Coronary artery (tissue), 2 donors: ENCODE data around the gene GOLT1A.

Experiments used
- DNase-seq: peaks from one replicate; pipeline ENCODE4 v3.0.0-alpha.2; 2017; ENCODE audit warnings: low spot score
- H3K27ac ChIP-seq, 2 donors: fragments of 200-600 bp; sonication (generic); one replicate each; pipeline ENCODE4 v1.5.1; 2016 to 2019
- H3K4me3 ChIP-seq: fragments of 200-600 bp; sonication (generic); 2 replicates; pipeline ENCODE4 v1.5.1; 2016; ENCODE audit warnings: mild to moderate bottlenecking, moderate library complexity
- TF ChIP-seq, protein P1 (sequence below): fragments of 200-600 bp; sonication (generic); IDR thresholded peaks from one replicate; pipeline ENCODE4 v1.5.1; 2019; ENCODE audit warnings: antibody characterized with exemption

GOLT1A gene

DNA sequence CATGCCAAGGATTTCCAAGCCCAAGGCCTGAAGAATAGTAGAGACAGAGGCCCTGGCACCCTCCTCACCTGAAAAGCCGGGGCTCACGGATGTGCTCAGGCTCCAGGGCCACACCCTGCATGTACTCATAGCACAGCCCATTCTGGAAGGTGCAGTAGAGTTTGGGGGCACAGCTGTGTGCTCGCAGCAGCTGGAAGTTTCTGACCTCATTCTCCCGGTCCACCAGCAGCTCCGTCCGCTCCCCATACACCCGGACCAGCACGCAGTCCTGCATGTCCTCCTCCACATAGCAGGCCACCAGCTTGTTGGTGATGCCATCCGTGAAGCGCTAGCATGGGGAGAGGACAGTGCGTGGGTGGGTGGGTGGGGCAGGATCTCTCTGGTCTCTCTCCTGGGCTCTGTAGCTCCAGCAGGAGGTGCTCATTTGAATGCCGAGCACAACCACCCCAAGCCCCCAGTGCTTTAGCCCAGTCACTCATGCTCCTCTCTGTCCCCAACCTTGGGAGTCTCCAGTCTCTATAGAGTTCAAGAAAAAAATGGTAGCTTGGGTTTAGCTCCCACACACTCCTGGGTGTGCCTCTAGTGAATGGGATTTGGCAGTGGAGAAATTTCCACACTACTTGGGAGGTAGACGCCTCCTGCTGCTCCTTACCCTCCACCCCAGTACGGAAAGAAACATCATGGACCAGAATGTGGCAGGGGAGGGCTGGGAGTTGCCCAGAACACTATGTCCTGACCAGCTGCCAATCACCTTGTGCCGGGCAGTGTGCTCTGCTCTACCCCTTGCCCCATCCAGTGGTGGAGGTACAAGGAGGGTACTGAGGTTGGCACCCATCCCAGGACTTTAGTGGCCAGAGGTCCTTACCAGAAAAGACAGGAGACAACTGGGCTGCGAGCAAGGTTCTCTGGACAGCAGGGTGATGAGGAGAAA, 63.9 kb downstream of the GOLT1A start:
- H3K4me3 ChIP-seq: peak overlapping the region; percentile 85
- peak overlapping the region; percentile 84 to 87 for H3K27ac ChIP-seq
- TF ChIP-seq, protein P1, sequence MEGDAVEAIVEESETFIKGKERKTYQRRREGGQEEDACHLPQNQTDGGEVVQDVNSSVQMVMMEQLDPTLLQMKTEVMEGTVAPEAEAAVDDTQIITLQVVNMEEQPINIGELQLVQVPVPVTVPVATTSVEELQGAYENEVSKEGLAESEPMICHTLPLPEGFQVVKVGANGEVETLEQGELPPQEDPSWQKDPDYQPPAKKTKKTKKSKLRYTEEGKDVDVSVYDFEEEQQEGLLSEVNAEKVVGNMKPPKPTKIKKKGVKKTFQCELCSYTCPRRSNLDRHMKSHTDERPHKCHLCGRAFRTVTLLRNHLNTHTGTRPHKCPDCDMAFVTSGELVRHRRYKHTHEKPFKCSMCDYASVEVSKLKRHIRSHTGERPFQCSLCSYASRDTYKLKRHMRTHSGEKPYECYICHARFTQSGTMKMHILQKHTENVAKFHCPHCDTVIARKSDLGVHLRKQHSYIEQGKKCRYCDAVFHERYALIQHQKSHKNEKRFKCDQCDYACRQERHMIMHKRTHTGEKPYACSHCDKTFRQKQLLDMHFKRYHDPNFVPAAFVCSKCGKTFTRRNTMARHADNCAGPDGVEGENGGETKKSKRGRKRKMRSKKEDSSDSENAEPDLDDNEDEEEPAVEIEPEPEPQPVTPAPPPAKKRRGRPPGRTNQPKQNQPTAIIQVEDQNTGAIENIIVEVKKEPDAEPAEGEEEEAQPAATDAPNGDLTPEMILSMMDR: no peak
- DNase-seq: peak; percentile 87

DNA sequence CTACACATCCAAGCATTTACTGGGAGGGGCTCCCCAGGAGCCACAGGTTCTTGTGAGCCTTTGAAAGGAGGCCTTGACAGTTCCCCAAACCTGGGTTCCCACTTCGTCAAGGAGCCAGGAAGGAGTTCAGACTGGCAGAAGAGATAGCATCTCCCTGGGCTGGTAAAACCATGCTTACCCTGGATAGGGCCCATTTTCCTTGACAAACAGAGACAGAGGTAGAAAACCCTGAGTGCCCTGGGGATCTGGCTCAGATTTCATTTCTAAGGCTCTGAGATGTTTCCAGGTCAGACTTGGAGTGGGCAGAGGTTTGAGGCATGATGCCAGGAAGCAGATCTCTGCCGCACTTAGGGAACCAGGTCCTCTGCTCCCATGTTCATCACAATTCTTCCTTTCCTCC, 64.7 kb downstream of the GOLT1A start:
- TF ChIP-seq, protein P1: no peak
- Histone ChIP-seq H3K27ac (no peak overlapping the region), H3K4me3 (no peak overlapping the region)
- DNase-seq: no peak
